Ectodermal cell (in vitro differentiated cells): ENCODE measurements around the gene C12orf43.

Source experiments
- H3K27ac ChIP-seq: 2 replicates; pipeline ENCODE4 v1.7.0; 2013; ENCODE audit warnings: mild to moderate bottlenecking, low read depth, low read length; ENCODE audit not compliant: insufficient read depth, poor library complexity, severe bottlenecking
- H3K27me3 ChIP-seq: 2 replicates; pipeline ENCODE4 v1.7.0; 2013; ENCODE audit warnings: mild to moderate bottlenecking, low read length; ENCODE audit not compliant: insufficient read depth, control insufficient read depth, poor library complexity, severe bottlenecking
- H3K36me3 ChIP-seq: one replicate; pipeline ENCODE4 v1.7.0; 2013; ENCODE audit warnings: low read length; ENCODE audit not compliant: control insufficient read depth, insufficient read depth
- H3K4me1 ChIP-seq: one replicate; pipeline ENCODE4 v1.7.0; 2013; ENCODE audit warnings: low read length; ENCODE audit not compliant: control insufficient read depth, insufficient read depth
- H3K4me3 ChIP-seq: 2 replicates; pipeline ENCODE4 v1.7.0; 2013; ENCODE audit warnings: low read depth, low read length, control low read depth; ENCODE audit not compliant: insufficient read depth
- H3K9me3 ChIP-seq: 2 replicates; pipeline ENCODE4 v1.7.0; 2013; ENCODE audit warnings: mild to moderate bottlenecking, low read length, moderate library complexity; ENCODE audit not compliant: control insufficient read depth
- WGBS, 2 experiments: methylation state at CpG; one replicate each; pipeline ENCODE4 v1.1.7; 2013; ENCODE audit warnings: missing lambda C conversion rate in 2 of 2; 5-methylcytosine and 5-hydroxymethylcytosine counted together

Gene C12orf43

GRCh38 chr12:121030576-121031212, 14.4 kb upstream of the C12orf43 start:
- H3K4me1 ChIP-seq: no peaks in the 10 kb centered on the region
- no peak overlapping the region for H3K4me3 ChIP-seq
- no peaks in the 10 kb centered on the region for H3K27me3 ChIP-seq
- H3K9me3 ChIP-seq: no peaks in the 10 kb centered on the region
- H3K36me3 ChIP-seq: no peaks in the 10 kb centered on the region
- no peak overlapping the region for H3K27ac ChIP-seq
- WGBS, 2 experiments: 71 to 78% methylated on average over 10 of the region's 10 CpGs

DNA sequence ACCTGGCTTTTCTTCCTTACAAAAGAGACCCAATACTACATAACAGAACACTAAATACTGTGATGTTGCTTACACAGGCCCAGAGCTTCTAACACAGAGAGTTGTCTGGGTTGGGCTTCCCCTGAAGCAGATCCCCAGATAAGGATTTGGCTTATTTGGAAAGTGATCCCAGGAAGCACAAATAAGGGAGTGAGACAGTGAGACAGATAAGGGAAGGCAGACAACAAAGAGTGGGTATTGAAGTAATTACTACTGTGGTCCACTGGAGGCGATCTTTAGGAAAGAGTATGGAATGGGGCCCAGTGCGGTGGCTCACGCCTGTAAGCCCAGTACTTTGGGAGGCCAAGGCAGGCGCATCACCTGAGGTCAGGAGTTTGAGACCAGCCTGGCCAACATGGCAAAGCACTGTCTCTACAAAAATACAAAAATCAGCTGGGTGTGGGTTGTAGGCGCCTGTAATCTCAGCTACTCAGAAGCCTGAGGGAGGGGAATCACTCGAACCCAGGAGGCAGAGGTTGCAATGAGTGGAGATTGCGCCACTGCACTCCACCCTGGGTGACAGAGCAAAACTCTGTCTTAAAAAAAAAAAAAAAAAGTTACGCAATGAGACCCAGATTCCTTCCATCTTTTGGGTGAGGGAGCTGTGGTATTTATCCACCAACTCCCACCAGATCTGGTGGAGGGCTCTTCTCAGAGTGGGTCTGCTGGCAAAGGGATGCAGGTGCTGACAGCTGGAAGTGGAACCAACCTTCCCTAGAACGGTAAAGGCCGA, 10.2 kb upstream of the C12orf43 start:
- Histone ChIP-seq H3K9me3 (no peaks in the 10 kb centered on the region), H3K27me3 (no peaks in the 10 kb centered on the region), H3K27ac (no peak overlapping the region), H3K36me3 (no peaks in the 10 kb centered on the region), H3K4me3 (no peak overlapping the region), H3K4me1 (no peaks in the 10 kb centered on the region)
- 93% methylated on average over 10 of the region's 10 CpGs for WGBS, 2 experiments

GRCh38 chr12:121025442-121026226, 9.3 kb upstream of the C12orf43 start:
- no peaks in the 10 kb centered on the region for H3K9me3 ChIP-seq
- no peaks in the 10 kb centered on the region for H3K4me1 ChIP-seq
- 93 to 95% methylated on average over 11 of the region's 11 CpGs for WGBS, 2 experiments
- H3K27me3 ChIP-seq: no peaks in the 10 kb centered on the region
- no peak overlapping the region for H3K4me3 ChIP-seq
- no peak overlapping the region for H3K27ac ChIP-seq
- no peaks in the 10 kb centered on the region for H3K36me3 ChIP-seq

DNA sequence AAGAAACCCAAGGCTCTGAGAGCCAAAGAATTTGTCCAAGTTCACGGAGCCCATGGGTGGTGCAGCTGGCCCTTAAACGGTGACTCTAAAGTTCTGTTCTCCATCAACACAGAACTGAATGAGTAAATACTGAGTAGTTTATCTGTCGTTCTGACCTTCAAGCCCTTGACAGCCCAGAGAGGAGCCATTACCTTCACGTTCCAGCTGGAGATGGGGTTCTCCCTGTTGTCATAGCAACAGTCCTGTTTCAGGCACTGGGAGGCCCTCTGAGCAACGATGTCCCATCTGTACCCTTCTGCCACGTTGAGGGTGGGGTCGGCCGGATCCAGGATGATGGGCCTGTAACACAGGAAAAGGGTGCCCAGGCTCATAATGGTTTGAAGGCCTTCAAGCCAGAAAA, 7.5 kb upstream of the C12orf43 start:
- Histone ChIP-seq H3K36me3 (no peaks in the 10 kb centered on the region), H3K27ac (no peak overlapping the region), H3K4me3 (no peak overlapping the region), H3K4me1 (no peaks in the 10 kb centered on the region), H3K27me3 (no peaks in the 10 kb centered on the region), H3K9me3 (no peaks in the 10 kb centered on the region)
- WGBS, 2 experiments: 82 to 83% methylated on average over 8 of the region's 8 CpGs

DNA sequence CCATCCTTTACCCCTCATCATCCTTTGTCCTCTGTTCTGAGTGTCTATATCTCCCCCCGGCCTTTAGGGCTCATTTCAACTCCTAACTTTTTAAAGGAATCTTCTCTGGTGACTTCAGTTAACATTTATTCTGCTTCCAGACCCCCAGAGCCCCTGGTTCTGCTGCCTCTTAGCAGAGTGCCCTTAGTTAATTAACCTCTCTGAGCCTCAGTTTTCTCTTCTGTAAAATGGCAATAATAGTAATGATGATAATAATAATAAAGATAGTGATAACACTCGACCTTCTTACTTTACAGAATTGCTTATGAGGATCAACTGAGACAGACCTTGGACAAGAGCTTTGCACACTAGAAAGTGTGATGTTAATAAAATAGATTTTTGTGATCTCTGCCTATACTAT, 6.4 kb upstream of the C12orf43 start:
- WGBS, 2 experiments: 78 to 90% methylated on average over 2 of the region's 2 CpGs
- Histone ChIP-seq H3K4me3 (no peak overlapping the region), H3K27ac (no peak overlapping the region), H3K27me3 (no peaks in the 10 kb centered on the region), H3K36me3 (no peaks in the 10 kb centered on the region), H3K9me3 (no peaks in the 10 kb centered on the region), H3K4me1 (no peaks in the 10 kb centered on the region)

GRCh38 chr12:121021754-121022153, 5.5 kb upstream of the C12orf43 start:
- 92 to 95% methylated on average over 5 to 6 of the region's 6 CpGs for WGBS, 2 experiments
- H3K4me3 ChIP-seq: no peak overlapping the region
- H3K9me3 ChIP-seq: no peaks in the 10 kb centered on the region
- no peaks in the 10 kb centered on the region for H3K4me1 ChIP-seq
- H3K36me3 ChIP-seq: no peaks in the 10 kb centered on the region
- H3K27me3 ChIP-seq: no peaks in the 10 kb centered on the region
- no peak overlapping the region for H3K27ac ChIP-seq

DNA sequence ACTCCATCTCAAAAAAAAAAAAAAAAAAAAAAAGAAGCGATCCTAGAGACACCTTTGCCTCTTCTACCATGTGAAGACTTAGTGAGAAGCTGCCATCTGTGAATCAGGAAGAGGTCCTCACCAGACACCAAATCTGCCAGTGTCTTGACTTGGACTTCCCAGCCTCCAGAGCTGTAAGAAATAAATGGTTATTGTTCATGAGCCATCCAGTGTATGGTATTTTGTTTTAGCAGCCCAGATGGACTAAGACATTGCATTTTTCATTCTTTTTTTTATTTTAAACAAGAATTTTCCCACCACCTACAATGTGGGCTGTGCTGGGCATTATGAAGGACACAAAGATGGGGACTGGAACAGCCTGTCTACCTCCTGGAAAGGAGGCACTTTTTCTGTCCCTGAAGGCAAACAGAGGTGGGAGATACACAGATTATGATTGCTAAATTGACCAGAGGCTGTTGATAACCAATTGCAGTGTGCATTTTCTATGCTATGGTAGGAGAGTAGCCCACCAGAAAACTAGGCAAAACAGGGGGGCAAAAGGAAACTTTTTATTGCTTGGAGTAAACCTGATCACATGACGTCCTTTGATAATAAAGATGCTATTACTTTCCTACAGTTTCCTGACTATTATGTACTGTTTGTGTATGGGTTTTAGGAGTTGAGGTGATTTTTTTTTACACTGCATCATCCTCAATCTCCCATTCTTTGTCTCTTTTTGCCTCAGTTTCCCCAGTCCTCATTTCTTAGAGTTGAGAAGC, 2.8 kb upstream of the C12orf43 start:
- 81% methylated on average over 2 of the region's 2 CpGs; no CpG with 5 or more reads in 1 of the 2 experiments for WGBS, 2 experiments
- H3K27me3 ChIP-seq: no peaks in the 10 kb centered on the region
- no peak overlapping the region for H3K4me3 ChIP-seq
- H3K9me3 ChIP-seq: no peaks in the 10 kb centered on the region
- no peak overlapping the region for H3K27ac ChIP-seq
- peaks cover 4% of the 10 kb centered on the region for H3K4me1 ChIP-seq
- H3K36me3 ChIP-seq: no peaks in the 10 kb centered on the region

DNA sequence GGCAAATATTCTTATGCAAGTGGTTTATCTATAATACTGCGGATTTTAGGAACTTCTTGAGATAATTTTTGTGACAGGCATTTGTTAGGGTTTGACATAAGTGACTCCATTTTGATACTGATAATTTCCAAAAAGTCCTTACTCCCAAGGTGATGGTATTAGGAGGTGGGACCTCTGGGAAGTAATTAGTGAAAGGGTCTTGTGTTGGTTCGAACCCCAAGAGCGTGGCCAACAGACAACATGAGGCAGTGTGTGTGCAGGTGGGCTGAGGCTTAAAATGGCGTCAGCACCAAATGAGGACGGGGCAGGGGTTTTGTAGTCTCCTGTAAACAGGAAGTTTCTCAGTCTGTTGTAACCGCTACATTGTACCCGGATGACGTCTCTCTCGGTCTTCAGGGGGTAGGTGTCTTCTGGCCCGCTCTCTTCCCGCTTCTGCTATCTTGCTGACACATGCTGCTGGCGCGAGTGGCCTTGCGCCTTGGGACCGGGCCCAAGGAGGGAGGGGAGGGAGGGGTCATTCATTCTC, 1.7 kb upstream of the C12orf43 start:
- Histone ChIP-seq H3K27me3 (no peaks in the 10 kb centered on the region), H3K4me1 (peaks cover 4% of the 10 kb centered on the region), H3K4me3 (no peak overlapping the region), H3K9me3 (no peaks in the 10 kb centered on the region), H3K36me3 (peaks cover 5% of the 10 kb centered on the region), H3K27ac (no peak overlapping the region)
- WGBS, 2 experiments: 91 to 93% methylated on average over 15 of the region's 15 CpGs

GRCh38 chr12:121013715-121014114, 2.6 kb downstream of the C12orf43 start:
- no peak overlapping the region for H3K27ac ChIP-seq
- H3K27me3 ChIP-seq: no peaks in the 10 kb centered on the region
- no peaks in the 10 kb centered on the region for H3K9me3 ChIP-seq
- WGBS, 2 experiments: 93 to 94% methylated on average over 3 of the region's 3 CpGs
- H3K4me3 ChIP-seq: no peak overlapping the region
- H3K36me3 ChIP-seq: peaks cover 15% of the 10 kb centered on the region
- H3K4me1 ChIP-seq: peaks cover 4% of the 10 kb centered on the region
